ENCODE measurements around the gene CNTNAP5.

DNA sequence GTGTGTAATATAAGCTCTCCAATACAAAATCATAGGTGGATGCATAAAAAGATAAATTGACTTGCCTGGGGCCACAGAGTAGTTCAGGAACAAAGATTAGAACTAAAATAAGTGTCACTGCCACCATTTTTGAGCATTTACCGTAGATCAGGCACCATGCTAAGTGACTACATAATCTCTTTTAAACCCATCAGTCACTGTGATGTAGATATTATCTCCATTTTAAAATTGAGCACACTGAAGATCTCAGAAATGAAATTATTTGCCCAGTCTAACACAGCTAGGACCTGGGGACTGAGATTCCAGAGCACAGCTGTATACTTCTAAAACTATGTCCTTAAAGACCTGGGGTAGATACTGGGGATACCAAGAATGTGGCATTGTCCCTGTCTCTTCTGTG, 737.3 kb downstream of the CNTNAP5 start:
- TF ChIP-seq ARNTL (CRISPR knock-in tag; IDR thresholded peaks at IDR 0.05; ENCODE audit: borderline replicate concordance, low read depth) (no peak), BACH2 (CRISPR knock-in tag; IDR thresholded peaks at IDR 0.05; ENCODE audit: borderline replicate concordance) (no peak), PPARA (CRISPR knock-in tag; IDR thresholded peaks at IDR 0.05; ENCODE audit: borderline replicate concordance) (no peak), ZC3H10 (CRISPR knock-in tag; IDR thresholded peaks at IDR 0.05) (no peak)

All from SK-N-SH treated with all-trans-retinoic acid at 6 μM for 48 hours (cell line).